H54 (cell line): ENCODE measurements around the gene SARDH.
A peak's percentile ranks its signal among the peaks of the same experiment; 100 is the strongest.
"Not testable (repeated sequence)": the region's sequence is repeated elsewhere in the genome, so short reads cannot be mapped to it uniquely, and the experiment has no call there.

Experiments used
- DNase-seq: peaks from one replicate; pipeline ENCODE4 v3.0.0; 2011; ENCODE audit warnings: low spot score, mixed read lengths; ENCODE audit not compliant: insufficient read length
- FAIRE-seq: peaks from 3 replicates; lab custom pipeline; 2011; peaks lifted over from hg19 to GRCh38; lab: Jason Lieb, UNC
- POLR2A ChIP-seq: IDR thresholded peaks from 2 replicates; pipeline ENCODE4 v1.6.1; 2011; ENCODE audit warnings: low read depth, mild to moderate bottlenecking, low read length

Gene SARDH

DNA sequence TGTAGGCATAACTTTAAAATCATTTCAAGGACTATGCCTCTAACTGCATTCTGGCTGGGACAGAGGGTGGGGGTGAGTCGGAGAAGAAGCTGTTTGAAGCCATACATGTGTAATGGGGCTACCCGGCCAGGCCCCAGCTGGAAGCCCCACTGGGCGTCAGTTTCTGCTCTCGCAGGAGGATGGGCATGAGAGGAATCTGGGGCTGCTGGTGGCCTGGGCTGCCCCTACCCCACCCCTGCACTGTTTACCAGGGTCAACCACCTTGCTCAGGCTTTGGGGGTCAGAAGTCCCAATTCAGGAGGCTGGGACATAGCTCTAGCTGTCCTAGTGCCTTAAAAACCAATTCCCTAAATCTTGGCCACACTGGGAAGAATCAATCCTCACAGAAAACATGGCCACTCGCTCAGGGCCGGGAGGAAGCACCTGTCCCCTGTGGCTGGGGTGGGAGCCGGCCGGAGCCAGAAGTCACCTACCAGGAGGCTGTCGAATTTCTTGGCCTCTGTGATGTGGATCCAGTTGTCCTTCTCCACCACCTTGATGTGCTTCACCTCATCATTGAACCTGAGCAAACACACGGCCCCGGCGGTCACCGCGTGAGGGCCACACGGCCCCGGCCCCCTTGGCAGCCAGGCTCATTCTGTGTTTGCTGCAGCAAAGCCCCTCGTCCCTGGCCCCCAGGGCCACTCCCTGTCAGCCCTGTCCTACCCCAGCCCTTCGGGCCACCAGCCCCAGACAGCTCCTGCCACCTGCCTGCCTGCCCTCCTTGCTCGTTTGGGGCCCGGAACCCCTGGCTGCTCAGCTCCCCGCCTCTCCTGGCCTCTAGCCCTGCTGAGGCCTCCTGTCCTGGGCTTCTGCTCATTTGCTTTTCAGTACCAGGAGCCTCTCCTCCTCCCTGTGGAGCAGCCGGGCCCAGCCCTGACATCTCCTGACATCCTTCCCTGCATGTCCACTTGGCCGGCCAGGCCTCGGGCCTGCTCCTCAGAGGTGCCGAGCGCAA is 33.6 kb upstream of the SARDH start:
- FAIRE-seq = no peak

GRCh38 chr9:133770076-133770777 is 32.1 kb upstream of the SARDH start:
- no peak for TF ChIP-seq POLR2A
- no peak for FAIRE-seq
- DNase-seq = no peak

More for the DNA sequence above, 33.6 kb upstream of the SARDH start:
- TF ChIP-seq POLR2A = no peak
- no peak for DNase-seq

DNA sequence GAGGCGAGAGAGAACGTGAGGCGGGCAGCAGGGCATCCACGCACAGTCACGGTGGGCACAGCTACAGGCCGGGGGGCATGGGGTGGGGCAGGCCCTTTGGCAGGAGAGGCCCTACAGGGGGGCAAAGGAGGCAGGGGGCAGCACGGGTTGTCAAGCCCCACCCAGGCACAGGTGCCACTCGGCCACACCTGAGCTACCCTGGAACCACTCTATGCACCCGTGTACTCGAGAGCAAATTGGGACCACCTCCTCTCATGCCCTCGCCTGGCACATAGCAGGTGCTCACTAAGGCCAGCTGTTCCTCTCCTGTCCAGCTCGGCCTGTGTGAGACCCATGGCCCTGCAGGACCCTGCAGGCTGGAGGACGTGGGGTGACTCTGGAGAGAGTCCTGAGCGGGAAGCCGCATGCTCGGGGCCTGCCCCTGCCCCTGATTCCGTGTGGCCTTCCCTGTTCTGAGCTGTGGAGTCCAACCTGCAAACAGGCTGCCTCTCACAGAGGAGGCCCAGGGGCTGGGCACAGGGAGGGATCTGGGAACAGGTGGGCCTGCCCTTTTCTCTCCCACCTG is 31.4 kb upstream of the SARDH start:
- no peak for TF ChIP-seq POLR2A
- no peak for FAIRE-seq
- no peak for DNase-seq

DNA sequence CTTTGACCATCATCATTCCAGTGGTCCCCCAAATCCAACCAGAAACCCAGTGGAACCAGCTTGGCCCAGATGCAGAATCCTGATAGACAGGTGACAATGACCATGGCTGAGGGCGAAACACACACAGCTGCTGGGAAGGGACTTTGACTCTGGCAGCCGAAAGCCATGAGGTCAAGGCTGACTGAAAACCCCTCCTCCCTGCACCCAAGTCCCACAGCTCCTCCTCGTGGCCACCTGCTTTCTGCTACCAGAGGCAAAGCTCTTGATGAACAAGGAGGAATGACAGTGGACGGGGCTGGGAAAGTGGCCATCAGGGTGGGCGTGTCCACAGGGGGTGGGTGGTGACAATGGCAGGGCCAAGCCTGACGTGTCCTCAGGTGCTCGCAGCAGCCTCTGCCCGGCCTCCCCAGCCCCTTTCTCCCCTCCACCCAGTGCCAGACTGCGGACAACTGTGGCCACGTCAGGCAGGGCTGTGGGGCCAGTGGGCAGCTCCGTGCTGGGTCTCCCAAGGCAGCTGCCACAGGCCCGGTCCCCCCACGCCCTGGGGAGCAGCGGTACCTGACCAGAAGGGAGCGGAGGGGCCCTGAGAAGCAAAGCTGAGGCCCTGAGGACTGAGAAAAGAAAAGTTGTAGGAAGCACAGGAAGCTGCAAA is 30.8 kb upstream of the SARDH start:
- FAIRE-seq (no peak), DNase-seq (no peak)
- no peak for TF ChIP-seq POLR2A

- DNase-seq (no peak), FAIRE-seq (no peak)
- no peak for TF ChIP-seq POLR2A
Measured at GRCh38 chr9:133768371-133768858, 30.3 kb upstream of the SARDH start.

- no peak for FAIRE-seq
- TF ChIP-seq POLR2A = no peak
- no peak for DNase-seq
Measured at GRCh38 chr9:133767625-133768024, 29.5 kb upstream of the SARDH start.

DNA sequence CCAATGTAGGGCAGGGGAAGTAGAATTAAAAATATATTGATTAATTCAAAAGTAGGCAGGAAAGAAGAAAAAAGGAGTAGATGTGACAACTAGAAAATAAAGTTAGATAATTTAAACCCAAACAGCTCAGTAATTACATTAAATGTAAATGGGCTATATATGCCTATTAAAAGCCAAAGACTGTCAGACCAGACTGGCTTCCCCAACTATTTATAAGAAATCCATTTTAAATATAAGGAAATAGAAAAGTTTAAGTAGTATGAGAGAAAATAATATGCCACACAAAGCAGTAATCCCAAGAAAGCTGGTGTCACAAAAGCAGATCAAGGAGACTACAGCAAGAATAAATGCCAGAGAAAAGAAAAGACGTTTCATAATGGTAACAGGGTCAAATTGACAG is 28.9 kb upstream of the SARDH start:
- FAIRE-seq (no peak), DNase-seq (no peak)
- no peak for TF ChIP-seq POLR2A

- FAIRE-seq, DNase-seq: not testable (repeated sequence)
Measured at GRCh38 chr9:133766234-133766633, 28.1 kb upstream of the SARDH start.

DNA sequence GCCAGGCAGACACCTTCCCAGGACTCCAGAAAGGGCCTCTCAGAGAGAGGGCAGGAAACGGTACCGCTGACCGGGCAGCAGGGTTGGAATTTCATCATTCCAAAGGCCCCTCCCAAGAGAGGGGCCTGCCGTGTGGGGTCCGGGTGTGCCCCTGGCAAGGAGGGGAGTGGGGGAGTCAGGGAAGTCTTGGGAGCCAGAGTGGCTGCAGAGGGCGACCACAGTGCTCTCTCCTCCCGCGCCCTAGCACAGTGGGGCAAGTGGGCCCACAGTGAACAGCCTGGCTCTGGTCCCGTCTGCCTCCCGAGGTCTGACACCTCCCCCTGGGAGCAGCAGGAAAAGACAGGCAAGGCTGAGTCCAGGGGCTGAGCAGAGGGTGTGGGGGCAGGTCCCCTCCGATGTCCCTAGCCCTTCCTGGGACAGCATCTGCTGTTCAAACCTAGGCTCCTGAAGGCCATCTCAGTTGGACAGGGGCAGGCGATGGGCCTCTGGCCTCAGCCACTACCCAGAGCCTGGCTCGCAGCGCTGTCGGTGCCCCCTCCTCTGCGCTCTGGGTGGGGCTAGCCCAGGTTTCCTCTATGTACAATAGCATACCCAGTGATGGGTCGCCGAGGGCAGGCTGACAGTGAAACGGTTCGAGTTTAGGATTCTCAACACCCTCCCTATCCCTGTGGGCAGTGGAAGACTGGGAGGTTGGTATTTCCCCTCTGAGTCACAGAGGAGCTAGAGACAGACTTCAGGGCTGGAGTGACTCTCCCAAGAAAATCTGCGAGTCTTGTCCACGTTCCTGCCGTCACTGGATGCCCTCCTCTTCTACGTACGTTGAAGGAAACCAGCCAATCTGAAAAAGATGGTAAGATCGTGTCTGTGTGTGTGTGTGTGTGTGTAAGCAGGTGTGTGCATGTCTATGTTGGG is 25.4 kb upstream of the SARDH start:
- no peak for TF ChIP-seq POLR2A
- FAIRE-seq = no peak
- DNase-seq = peak; percentile 59

DNA sequence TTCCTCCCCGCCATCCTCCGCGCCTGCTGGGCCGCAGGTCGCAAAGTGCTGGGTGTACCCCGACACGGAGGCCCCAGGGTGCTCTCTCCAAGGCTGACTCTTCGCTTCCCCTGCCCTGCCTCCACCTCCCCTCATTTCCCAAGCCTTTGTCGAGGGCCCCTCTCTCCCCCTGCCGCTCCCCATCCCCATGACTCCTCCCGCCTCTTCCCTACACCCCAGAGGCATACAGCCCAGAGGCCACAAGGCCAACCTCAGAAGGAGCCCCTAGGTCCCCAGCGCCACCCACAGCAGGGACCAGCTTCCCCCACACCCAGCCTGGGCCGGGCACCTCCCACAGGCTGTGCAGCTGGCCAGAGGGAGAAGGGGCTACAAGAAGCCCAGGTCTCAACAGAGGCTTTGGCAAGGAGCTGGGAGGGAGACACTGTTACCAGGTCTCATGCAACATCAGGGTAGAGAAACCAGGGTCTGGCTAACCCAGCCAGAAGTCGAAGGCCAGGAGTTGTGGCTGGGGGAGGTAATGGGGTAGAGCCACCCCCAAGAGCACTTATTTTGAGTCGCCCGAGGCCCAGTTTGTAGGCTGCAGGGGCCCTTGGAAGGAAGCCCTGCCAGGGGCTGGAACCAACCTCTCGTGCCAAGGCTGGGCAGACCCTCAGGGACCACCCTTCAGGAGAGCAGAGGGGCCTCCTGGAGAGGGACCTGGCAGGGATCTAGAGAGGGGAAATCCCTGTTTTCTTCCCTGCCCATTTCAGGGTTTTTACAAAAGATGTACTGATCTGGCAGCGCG is 24.5 kb upstream of the SARDH start:
- no peak for TF ChIP-seq POLR2A
- no peak for FAIRE-seq
- no peak for DNase-seq

DNA sequence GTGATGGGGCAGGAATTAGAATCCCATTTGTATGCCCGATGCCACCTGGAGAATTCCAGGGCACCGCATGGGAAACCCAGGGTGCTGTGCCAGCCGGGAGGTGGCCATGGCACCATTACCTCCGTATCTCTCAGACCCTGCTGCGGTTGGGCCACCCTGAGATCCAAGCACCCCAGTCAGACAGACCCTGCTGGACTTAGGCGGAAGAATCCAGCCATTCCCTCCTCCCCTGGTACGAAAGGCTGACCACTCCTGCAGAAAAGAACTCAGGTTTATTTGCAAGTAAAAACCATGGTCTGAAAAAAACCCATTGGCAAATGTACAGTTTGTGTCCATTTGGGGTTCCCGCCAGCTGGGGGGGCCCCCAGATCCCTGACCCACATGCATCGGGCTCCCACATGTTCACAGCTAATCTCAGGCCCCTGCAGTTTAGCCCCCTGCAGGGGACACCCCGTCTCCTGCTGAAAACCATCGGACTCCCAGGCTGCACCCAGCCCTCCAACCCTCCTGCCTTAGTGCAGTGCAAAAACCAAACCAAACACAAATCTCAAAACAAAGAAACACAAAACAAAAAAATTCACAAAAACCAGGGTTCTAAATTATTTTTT is 23.6 kb upstream of the SARDH start:
- no peak for FAIRE-seq
- no peak for TF ChIP-seq POLR2A

GRCh38 chr9:133760713-133761290 is 22.6 kb upstream of the SARDH start:
- FAIRE-seq = no peak

More for the DNA sequence above, 23.6 kb upstream of the SARDH start:
- DNase-seq = no peak

More at GRCh38 chr9:133760713-133761290, 22.6 kb upstream of the SARDH start:
- no peak for DNase-seq
- no peak for TF ChIP-seq POLR2A
